CD4-positive, alpha-beta T cell treated with Interleukin-21 for 1 hour (primary cell): ENCODE results near the gene KDM4C.
A peak's percentile ranks its signal among the peaks of the same experiment; 100 is the strongest.

Experiments
- DNase-seq: peaks from one replicate; pipeline ENCODE4 v3.0.0-alpha.2; 2020

The KDM4C gene

GRCh38 chr9:6811436-6811835 is 53.7 kb downstream of the KDM4C start:
- DNase-seq: no peak

DNA sequence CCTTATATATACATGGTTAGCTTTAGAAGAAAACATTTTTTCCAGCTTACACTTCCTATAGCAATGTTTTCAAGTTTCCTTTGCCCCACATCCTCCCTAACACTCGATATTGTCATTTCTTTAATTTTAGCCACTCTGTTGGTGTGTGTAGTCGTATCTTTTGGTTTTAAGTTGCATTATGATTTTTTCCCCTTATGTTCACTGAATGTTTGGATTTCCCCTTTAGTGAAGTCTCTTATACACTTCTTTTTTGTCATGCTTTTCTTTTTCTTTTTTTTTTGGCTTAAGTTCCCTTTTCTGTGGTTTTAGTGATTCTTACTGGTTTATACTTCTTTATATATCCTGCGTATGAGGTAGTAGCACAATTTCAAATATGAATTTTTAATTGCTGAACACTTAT is 58.8 kb downstream of the KDM4C start:
- DNase-seq: no peak

DNA sequence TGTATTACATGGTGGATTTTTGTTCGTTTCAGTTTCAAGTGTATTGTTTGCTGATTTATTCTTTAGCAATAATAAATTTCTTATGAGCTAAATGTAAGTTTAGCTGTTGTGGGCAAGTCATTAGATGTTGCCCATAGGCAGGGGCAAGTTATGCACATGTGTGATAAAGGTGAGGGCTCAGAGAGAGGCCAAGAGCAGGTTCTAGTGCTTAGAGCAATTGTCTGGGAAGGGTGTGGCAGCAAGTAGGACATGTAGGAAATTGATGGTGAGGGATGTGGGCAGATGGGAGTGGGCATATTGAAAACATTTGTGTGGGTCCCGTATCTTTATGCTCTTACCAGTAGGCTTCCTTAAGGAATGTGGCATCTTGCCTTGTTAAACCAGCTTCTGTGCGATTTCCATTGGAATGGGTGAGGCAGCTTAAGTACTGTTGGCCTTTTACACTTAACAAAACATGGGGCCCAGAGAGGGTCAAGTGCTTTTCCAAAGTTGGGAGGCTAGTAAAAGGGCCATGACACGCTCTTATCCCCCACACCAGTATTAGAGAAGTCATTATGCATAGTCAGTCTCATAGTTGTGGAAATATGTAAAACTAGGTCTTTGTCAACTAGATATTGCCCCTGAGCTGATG is 60.6 kb downstream of the KDM4C start:
- DNase-seq: no peak

- DNase-seq: no peak
These were observed 61.3 kb downstream of the KDM4C start for GRCh38 chr9:6819112-6819511.

- DNase-seq: no peak
These were observed 61.8 kb downstream of the KDM4C start for GRCh38 chr9:6819529-6819928.

GRCh38 chr9:6822696-6823095 is 64.9 kb downstream of the KDM4C start:
- no peak for DNase-seq

DNA sequence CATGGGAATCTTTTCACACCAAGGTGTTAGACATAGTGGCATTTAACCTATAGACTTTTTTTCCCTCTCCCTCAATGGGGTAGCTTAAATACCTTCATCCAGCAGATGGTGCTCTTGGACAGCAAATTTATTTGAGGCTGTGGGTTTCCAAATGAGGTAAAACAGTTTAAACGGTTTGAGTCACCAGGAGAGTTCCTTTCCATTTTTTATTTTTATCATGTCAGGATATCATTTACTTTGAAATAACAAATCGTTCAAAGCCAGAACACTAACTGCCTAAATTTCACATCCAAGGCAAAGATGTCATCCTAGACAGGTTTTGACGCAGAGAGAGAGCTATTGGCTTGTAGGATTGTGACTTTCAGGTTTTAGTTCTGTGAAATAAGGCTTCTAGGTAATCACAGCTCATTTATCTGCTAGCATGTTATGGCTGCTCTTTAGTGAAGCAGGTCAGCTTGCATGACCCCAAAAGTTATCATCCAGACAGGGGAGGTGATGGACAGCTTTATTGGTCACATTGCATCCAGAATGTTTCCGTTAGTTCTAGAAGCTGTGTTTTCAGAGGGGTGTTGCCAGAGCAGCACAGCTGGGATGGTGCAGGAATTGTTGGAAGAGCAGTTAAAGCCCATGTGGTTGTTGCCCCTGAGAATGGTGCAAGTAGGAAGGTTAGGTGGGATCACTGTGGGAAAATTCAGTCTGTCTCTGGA is 69.8 kb downstream of the KDM4C start:
- DNase-seq: peak; percentile 49

DNA sequence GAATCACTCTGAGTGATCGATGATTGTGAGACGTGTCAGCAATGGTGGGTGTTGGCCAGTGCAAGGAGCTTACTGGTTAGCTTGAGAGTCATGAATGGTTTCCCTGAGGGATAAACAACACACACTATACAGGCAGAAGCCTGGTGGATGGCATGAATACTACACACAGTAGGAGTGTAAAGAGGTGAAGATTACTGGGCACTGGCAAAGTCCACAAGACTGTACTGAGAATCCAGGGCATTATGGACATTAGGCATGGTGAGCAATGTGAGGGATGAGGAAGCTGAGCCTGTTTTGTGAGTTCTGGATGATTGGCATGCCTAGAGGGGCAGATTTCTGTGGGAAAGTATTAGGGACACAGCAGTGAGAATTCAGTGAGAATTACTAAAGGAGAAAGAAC is 71.3 kb downstream of the KDM4C start:
- no peak for DNase-seq

DNA sequence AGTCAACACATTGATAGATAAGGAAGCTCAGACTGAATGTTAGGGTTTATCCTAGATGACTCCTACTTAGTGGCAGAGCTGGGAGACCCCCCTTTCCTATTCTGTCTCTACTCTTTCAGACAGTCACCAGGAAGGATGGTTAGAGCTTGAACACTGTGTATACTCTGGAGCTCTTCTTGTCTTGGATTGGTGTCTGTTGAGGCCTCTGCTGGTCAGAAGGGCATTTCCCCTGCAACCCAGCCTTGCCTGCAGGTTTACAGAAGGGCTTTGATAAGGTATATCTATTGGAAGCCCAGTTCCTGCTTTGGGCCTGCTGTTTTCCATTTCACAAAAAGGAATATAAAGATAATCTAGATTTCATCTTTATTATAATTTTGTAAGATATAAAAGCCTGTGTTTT is 71.8 kb downstream of the KDM4C start:
- DNase-seq: no peak

- DNase-seq: no peak
These were observed 75.9 kb downstream of the KDM4C start for GRCh38 chr9:6833518-6834192.

DNA sequence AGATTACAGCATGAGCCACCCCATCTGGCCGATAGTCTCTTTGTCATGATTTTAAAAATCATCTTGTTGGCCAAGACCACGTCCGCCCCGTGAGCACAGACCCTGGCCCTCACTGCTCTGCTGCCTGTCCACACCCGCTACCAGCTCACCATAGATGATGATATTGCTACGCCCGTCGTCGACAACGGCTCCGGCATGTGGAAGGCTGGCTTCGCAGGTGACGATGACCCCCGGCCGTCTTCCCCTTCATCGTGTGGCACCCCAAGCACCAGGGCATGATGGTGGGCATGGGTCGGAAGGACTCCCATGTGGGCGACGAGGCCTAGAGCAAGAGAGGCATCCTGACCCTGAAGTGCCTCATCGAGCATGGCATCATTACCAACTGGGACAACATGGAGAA is 76.5 kb downstream of the KDM4C start:
- DNase-seq: no peak

DNA sequence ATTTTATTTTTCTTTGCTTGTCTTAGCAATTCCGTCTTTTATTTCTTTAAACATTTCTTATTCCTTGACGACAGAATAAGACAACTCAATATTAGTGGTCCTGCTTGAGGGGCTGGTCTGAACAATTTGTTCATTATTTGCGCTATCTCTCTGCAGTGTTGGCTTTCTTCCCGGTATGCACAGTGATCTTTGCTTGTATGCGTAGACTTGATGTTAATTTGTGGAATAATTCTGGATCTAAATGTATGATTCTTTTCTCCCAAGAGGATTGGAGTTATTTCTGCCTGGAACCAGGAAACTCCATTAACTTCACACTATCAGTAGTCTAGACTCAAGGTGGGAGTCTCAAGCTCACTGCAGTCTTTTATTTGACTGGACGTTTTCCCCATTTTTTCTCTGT is 80.4 kb downstream of the KDM4C start:
- DNase-seq: no peak

GRCh38 chr9:6842584-6842947 is 84.8 kb downstream of the KDM4C start:
- DNase-seq: no peak

GRCh38 chr9:6843742-6844141 is 86.0 kb downstream of the KDM4C start:
- no peak for DNase-seq

DNA sequence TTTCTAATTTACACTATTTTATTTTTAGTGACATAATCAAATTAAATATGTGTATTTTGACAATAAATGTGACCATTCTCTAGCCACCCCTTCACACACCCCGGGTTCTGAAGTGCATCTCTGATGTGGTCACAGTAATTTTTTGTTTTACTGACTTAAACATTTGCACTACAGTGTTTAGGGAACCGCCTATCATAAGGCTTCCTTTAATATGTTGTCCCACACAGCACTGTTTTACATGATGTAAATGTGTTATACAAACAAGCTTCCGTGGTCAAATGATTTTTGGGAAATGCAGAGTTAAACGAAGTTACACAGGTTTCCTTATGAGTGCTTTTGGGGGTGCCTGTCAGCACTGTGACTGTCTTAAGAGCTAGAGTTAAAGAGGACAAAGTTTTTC is 86.5 kb downstream of the KDM4C start:
- DNase-seq: no peak

DNA sequence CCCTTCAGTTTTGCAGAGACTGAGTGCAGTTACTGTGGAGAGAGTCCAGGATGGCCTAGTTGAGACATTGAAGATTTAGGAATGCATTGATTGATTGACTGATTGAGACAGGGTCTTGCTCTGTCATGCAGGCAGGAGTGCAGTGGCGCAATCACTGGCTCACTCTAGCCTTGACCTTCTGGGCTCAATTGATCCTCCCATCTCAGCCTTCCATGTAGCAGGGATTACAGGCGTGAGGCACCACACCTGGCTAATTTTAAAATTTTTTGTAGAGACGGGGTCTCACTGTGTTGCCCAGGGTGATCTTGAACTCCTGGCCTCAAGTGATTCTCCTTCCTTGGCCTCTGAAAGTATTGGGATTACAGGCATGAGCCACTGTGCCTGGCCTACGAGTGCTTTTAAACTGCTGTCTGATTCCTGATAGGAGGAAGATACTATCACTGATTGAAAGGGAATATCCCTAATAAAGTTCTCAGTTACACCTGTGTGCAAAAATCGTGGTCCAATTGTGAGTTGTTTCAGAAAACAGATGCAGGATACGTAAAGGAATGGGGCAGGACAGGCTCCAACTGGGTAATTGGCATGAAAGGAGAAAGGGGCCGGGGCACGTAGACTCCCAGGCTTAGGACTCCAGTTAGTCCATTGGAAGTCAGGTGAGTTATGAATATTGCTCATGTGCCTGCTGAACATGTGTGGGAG is 87.5 kb downstream of the KDM4C start:
- no peak for DNase-seq

- DNase-seq: no peak
These were observed 88.1 kb downstream of the KDM4C start for GRCh38 chr9:6845880-6846279.

- DNase-seq: no peak
These were observed 94.6 kb downstream of the KDM4C start for GRCh38 chr9:6852243-6852963.

DNA sequence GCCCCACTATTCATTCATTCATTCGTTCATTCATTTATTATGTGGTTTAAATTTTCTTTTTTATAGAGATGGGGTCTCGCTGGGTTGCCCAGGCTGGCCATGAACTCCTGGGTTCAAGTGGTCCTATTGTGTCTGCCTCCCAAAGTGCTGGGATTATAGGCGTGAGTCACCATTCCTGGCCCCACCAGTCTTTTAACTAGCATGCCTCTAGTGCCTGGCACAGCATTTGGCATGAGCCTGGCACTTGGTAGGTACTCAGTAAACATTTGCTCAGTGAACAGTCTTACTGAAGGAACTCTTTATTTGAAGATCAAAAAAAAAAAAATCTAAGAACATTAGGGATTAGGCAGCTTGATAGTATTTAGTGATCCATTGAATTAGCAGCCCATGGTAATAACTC is 98.1 kb downstream of the KDM4C start:
- no peak for DNase-seq

- no peak for DNase-seq
These were observed 106.3 kb downstream of the KDM4C start for GRCh38 chr9:6864102-6864501.

DNA sequence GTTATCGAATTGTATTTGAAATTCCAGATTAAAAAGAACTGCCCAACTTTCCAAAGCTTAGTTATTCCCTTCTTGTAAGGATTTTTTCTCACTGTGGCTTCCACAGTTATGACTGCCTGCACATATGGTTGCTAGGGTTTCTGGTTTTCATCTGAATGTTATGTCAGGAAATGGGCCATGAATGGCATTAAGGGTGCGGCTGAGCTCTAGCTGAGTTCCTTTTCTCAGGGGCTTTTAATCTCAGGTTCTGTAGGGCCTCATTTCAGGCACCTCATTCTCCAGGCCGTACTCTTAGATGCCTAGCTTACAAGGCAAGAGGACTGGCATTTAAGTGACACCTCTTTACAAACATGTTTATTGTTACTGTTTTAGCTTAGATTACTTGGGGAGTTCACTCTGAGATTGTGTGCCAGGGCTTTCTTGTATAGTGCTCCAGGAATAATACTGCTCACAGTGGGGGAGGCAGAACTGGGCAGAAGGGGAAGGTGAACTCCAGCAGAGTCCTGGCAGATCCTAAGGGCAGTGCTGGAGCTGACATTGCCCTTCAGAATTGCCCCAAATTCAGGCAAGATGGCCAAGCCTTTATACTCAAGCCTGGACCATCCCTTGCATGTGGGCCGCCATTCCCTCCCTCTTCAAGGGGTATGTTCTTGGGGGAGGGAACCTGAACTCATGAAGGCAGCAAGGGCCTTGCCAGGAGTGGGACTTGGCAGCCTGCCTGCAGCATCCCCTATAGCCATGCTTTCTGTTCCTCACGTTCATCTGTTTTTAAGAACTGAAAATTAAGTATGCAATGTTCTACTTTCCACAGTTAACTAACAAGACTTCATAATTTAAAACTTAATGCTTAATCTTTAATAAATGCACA is 111.5 kb downstream of the KDM4C start:
- DNase-seq: no peak

GRCh38 chr9:6870149-6870548 is 112.4 kb downstream of the KDM4C start:
- no peak for DNase-seq
